HG03432 (cell line): Measurements from ENCODE around the gene PTPRT.

ENCODE experiments used
- ATAC-seq: cut with Tn5 transposase; IDR thresholded peaks from one replicate; pipeline ENCODE4 v1.9.1; 2021; ENCODE audit warnings: mild to moderate bottlenecking, moderate library complexity; ENCODE audit not compliant: unreplicated experiment

Gene PTPRT

DNA sequence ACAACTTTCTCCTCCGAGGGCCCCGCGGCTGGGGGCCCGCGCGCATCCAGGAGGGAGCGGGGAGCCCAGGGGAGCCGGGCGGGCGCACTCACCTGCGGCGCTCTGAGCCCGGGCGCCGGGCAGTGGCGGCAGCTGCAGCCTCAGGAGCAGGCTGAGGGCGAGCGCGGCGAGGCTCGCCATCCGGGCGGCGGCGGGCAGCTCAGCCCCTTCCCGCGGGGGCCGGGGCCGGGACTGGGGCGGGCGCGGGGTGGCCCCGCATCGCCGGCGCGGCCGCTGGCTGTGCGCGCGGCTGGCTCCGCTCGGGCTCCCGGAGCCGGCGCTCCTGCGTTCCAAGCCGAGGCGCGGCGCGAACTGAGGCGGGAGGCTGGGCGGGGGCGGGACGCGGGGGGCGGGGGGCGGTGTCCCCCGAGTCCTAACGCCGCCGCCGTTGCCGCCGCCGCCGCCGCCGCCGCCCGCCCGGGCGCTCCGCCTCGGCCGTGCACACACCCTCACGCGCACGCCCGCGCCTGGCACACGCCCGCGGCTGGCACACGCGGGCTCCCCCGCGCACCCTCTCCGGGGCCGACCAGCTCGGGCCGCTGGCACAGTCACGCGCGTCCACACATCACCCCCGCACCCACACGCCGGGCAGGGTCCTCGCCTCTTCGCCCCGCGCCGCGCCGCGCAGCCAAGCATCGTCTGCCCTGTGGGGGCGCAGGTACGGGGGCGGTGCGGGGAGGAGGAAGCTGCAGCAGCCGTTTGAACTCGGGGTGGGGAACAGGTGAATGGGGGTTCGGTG is at the start of gene PTPRT:
TSS of gene PTPRT (minus strand) at position 353 of the 778 bp plus-strand sequence. CDS start at position 180, 173 bp downstream.
- ATAC-seq: no peak

DNA sequence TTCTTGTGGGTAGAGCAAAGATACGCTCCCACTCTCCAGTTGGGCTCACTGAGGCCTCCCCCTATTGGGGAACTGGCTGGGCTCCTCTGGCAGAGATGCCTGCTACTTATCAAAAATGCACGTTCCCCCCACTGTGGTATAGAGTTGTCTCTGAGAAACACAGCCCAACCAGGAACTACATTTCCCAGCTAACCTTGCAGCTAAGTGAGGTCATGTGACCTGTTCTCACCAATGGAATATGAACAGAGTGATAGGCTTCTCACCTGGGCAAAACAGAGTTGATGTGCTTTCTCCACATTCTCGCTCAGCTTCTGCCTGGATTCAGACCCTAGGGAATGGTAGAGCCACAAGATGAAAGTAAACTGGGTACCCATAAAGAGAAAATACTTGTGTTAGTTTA is 49.1 kb upstream of the PTPRT start:
- no peak for ATAC-seq

DNA sequence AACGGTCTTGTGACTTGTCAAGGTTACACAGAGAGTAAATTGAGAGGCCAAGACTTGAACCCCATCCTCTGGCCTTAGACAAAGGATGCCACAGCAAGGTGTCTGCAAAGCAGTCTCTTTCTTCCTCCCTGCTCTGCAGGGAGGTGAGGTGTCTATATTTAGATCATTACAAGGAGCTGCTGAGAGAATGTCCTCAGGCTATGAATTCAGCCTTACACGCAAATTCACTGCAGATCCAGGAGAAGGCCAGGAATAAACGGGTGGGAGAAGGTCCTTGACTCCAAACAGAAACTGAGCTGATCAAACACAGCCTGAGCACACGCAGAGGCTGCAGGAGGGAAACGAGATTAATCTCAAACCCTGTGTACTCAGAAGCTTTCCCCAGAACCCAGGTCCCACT is 48.6 kb upstream of the PTPRT start:
- no peak for ATAC-seq

DNA sequence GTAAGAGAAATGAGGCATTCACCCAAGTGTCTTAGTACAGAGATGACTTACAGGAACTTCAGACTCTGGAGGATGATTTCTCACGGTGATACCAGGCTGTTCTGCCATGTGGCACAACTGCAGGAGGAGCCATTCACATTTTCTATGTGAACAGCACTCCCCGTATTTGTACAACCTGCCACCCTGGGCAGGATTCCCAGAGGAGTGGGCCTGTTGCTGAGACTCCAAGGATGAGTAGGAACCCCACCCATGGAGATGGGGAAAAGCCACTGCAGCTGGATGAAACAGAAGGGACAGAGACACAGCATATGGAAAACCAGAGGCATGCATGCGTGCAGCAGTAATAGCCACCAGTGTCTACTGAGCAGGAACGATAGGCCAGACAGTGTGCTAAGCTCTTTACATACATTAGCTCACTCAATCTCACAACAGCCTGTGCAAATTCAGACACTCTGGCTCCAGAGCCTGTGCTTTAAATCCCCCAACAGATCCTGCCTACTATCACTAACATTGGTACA is 48.0 kb upstream of the PTPRT start:
- ATAC-seq: no peak

DNA sequence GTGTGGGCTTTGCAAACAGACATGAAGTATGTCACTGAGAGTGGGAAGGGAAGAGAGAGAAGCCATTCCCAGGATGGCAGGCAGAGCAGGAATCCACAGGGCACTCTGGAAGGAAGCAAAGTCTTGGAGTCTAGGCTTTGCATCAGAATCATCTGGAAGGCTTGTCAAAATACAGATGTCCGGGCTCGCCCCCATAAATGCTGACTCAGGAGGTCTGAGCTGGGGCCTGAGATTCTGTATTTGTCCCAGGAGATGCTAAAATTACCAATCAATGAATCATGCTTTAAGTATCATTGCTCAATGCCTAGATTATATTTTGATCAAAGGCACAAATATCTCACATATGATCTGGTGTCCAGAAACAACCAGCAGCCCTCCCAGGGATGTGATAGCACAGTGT is 46.3 kb upstream of the PTPRT start:
- no peak for ATAC-seq

DNA sequence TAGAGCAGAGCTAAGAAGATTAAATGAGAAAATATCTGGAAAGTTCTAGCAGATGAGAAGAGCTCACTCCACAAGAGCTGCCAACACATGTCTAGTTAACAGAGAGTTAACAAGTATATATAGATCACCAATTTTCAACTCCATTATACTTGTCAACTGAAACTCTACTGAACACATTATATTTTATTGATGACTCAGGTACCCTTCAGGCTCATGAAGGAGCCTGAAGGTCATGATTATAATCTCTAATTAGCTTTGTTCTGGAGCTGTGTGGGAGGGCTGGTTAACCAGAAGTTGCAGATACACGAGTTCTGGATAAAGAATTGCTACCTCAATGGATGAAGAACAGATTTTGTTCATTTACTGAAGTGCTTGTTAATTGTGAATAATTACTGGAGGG is 42.1 kb upstream of the PTPRT start:
- no peak for ATAC-seq

DNA sequence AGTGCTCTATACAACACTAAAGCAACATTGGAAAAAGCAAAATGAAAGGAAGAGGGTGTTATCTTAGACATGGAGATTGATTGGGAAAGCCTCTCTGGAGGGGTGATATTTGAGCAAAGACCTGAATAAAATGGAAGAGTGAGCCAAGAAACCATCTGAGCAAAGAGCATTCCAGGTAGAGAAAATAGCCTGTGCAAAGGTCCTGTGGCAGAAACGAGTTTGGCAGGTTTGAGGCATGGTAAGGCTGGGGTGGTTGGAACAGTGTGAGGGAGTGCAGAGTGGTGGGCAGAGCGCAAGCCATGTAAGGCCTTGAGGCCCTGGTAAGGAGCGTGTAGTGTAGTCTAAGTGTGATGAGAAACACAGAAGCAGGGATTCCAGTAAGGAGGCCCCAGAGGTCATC is 40.0 kb upstream of the PTPRT start:
- ATAC-seq: no peak

DNA sequence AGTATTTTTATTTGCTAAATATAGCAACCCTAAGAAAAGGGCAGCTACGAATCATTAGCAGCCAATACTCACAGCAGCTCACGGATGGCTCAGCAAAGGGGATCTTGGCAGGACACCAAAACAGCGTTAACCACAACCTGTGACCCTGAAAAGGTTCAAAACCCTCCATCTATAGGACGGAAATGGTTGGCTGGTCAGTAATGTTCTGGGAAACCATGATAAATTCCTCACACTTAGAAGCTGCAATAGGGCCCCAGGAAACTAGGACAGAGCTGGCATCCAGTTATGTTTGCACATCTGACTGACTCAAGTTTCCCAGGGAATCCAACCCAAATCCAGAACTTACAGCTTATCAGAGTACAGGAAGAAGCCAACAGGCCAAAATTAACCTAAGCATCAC is 30.9 kb upstream of the PTPRT start:
- ATAC-seq: no peak

DNA sequence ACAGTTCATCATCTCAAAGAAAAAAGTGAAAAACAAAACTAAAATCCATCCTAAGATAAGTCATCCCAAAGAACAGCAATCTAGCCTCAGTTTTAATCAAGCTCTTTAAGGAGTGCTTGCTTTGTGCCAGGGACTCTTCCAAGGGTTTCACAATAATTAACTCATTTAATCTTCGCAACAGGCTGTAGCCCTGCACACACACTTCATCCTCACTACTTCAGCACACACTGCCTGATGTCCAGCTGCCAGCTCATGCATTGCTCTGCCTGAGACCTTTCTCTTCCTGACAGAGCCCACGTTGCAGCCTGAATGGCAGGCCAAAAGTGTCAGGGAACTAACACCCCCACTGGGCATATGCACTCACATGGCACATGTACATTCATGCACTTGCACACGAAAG is 21.2 kb upstream of the PTPRT start:
- no peak for ATAC-seq

DNA sequence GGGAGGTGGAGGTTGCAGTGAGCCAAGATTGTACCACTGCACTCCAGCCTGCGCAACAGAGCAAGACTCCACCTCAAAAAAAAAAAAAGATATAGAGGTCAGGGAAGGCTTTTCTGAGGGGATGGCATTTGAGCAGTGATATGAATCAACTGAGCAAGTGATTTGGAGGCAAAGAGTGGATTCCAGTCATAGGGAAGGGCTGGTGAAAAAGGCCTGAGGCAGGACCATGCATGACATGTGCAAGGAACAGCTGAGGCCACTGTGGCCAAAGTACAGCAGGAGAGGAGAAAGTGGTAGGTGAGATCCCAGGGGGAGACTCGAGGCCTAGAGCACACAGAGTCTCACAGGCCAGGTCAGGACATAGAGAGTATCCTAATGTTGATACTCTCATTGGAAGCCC is 20.1 kb upstream of the PTPRT start:
- ATAC-seq: no peak

DNA sequence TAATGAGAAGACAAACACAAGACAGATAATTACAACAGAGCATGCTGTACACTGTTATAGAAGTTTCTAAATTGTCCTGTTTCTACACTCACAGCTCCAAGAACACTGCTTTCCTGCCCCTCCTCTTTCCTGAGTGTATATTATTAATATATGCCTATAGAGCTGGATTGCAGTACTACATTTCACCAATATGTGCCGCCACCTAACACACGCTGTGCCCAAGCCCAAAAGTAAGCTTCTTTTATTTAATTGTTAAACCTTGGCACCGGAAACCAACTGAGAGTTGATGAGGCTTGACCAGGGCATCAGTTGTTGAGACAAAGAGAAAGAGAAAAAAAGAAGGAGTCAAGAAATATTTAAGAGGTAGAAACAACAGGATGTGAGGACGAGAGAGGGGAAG is 16.0 kb upstream of the PTPRT start:
- no peak for ATAC-seq

DNA sequence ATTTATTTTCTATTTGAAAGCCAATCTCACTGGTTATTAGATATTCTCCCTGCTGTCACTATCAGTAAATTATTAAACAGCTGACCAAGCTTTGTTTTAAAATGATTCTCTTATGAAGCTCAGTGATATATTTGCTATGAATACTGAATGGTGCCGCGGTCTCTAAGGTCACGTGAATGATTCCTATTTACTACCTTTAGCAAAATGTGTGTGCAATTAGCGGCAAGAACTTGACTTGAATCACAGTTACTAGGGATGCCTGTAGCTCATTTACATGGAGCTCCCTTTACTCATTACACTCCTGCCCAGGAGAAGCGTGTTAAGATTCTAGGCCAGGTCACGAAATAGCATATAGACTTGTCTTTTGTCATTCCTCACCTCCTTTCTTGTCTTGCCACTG is 12.4 kb upstream of the PTPRT start:
- ATAC-seq: no peak

DNA sequence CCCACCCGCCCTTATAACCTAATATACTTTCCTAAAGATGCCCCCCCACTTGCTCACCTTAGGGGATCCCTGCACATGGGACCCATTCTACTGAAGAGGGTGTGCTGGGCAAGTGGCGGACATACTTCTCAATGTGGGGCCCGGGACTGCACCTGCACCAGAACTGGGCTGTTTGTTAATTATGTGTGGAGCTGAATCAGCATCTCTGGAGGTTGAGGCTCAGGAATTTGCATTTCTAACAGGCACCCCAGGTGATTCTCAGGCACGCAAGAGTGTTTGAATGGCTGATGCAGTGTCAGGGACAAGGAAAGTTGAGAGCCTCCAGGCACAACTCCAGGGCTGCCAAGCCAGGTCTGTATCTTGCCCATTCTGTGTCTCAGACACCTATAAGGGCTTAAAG is 8.9 kb upstream of the PTPRT start:
- ATAC-seq: no peak

DNA sequence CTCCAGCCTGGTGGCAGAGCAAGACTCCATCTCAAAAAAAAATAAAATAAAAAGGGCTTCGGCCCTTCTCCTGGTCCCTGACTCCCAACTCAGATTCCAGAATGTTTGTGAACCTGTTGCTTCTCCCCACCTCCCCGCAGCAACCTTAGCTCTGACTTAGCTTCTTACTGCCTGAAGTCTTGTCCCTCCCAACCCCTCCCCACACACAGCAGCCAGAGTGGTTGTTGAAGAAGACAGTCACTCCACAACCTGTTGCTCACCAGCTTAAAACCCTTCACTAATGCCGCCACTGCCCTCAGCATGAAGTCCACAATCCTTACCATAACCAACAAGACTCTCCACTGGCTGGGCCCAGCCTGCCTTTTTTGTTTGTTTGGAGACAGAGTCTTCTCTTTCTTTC is 6.5 kb upstream of the PTPRT start:
- ATAC-seq: no peak

DNA sequence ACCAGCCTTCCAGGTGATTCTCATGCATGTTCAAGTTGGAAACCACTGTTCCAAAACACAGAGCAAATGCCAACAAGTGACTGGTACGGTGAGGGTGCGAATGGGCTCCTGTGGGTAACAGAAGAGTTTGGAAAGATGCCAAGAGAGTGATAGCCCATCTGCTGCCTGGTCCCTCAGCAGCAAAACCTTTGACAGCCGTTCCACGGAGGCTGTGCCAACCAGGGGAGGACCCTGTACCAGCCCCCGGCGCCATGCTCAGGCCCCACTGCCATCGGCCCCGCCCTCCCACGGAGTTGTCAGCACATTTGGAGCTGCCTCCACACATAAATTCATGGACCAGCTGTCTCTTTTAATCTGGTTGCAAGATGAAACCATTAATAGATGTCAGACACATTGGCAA is 4.4 kb upstream of the PTPRT start:
- no peak for ATAC-seq

DNA sequence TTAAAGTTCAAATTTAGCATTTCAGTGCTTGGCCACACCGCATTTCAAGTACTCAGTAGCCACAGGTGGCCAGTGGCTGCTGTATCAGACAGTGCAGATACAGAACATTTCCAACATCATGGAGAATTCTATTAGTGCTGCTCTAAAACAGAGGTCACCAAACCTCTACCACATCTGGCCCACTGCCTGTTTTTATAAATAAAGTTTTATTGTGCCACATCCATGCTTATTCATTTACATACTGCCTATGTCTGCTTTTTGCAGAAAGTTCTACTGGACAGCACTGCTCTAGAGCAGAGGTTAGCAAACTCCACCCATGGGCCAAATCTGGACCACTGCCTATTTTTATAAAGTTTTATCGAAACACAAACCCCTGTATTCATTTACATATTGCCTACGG is 3.7 kb upstream of the PTPRT start:
- no peak for ATAC-seq

DNA sequence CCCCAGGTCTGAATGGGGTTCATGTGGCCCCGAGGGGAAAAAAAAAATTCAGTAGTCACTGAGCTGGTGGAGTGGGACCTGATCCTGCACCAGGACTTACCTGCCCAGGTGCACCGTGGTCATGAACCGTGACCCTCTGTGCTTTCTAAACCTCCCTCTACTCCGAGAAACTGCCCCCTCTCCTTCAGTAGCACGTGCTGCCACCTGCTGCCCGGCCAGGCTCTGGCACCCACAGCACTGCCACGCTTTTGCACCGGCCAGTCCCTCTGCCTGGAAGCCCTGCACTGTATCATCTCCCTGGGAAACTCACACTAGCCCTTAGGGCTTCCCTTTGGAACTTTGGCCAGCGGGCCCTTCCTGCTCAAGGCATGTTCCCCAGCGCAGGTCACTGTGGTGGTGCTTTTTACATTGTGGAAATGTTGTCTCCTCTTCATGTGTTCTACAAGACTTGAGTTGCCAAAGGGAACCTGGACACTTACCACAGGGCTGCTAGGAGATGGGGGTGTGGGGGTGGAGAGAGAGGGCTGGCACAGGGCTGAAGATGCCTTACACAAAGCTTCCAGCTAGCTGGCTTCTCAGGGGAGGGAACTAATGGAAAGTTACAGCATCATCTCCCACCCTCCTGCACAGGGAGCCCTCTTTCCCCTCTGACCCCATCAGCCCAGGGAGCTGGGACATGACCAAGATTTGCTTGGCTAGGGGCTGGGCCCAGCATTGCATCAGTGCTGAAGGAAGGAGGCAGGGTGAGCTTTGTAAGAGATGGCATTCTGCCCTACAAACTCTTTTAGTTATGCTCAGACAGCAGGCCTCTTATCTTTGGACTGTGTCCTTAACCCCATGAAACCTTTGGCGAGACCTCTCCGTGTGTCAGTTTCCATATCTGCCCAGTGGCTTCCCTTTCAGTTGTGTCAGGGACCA is 2.5 kb upstream of the PTPRT start:
- no peak for ATAC-seq

DNA sequence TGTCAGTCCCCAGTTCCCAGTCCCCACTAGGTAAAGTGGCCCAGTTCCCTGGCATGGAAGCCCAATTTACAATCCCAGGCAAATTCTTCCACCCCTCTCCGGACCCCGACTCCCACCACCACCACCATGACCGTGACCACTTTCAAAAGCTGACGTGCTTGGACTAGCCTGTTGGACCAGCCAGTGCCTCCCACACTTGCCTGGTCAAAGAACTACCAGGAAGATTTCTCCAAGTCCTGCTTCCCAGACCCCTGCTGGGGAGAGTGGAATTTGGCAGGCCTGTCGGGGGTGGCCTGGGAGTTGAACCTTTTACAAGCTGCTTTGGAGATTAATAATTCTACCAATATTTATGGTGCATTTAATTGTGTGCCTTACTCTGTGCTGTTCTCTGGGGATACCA is 1.4 kb upstream of the PTPRT start:
- no peak for ATAC-seq

DNA sequence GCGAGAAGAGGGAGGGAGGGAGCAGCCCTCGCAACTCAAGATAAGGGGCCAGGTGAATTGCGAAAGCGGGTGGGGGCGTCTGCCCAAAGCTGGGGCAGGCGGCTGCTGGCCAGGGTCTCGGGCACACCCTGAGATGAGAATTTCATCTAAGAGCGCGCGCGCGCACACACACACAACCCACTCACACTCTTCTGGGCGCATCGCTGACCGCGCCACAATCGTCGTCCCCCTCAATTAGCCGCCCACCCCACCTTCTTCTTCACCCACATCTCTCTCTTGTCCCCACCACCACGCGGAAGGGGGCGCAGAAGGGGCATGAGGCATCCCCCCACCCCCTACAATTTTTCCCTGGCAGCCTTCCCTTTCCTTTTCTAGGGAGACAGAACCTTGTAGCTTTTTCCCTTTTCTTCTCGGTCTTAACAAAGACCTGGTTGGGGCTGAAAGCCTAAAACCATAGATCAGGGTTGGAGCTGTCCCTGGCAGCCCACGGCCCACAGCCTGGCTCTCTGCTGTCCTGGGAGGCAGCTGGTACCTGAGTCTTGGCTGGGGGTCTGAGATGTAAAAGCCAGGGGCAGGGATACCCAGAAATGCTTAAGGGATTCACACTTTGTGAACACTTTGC is 737 bp upstream of the PTPRT start:
- ATAC-seq: no peak

DNA sequence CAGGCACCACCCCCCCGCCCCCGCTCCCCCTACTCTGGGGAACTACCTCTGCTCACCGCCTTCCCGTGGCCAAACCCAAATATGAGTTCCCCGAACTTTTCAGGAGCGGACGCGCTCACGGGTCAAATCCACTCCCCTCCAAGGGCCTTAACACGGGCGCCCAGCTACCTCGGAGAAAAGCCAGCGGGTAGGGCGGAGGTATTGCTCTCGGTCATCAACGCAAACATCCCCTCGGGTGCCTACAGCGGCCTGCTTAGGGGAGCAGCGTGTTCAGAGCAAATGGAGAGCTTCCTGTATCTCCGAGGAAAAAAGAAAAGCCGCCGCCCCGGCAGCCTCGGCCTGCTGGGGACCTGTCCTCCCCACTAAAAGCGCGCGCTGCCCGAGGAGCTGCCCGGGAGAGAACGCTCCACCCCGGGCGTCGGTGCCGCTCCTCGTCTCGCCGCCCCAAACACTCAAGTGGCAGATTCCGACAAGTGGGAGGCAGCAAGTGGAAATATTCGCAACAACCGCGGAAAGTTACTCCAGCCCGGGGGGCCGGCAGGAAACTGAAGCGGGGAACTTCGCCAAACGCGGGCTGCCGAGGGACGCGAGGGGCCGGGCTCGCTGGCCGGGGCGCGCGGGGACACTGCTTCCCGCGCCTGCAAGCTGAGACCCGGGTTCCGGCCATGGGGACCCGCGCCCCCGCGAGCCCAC is 699 bp downstream of the PTPRT start:
- ATAC-seq: no peak

DNA sequence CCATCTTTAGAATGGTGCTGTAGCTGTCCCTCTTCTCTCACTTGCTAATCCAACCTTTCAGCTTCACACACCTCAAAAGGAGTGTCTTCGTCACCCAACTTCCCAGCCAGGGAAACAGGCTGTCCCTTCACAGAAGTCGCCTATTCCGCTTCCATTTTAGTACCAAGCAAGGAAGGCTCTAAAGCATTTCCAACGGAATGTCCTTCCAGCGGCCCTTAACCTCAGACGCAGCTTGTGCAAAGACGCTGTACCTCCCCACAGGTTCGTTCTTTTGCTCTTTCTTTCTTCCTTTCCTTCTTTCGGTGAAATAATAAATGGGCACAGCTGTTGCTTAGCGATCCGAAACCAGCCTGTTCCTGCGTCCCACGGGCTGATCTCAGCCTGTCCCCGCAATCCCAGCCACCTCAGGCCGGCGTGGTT is 1.5 kb downstream of the PTPRT start:
- no peak for ATAC-seq
